Osteoblast (primary cell): Measurements from ENCODE around the gene MANBA. TPM values are rescaled to one million over a fixed set of nuclear protein-coding genes. Genes with fewer than 3 reads are reported as not detected.
"Not testable (repeated sequence)": the region's sequence is repeated elsewhere in the genome, so short reads cannot be mapped to it uniquely, and the experiment has no call there.

ENCODE experiments used
- DNase-seq: peaks from one replicate; pipeline ENCODE4 v3.0.0; 2011; ENCODE audit warnings: low spot score, mixed read lengths; ENCODE audit not compliant: insufficient read length; ENCODE audit errors: missing footprints
- H2AFZ ChIP-seq: 2 replicates; pipeline ENCODE4 v1.6.0; 2011; ENCODE audit warnings: mild to moderate bottlenecking, low read length
- H3K27ac ChIP-seq: 2 replicates; pipeline ENCODE4 v1.5.1; 2011; ENCODE audit warnings: mild to moderate bottlenecking, low read depth, low read length, moderate library complexity
- H3K27me3 ChIP-seq: 2 replicates; pipeline ENCODE4 v1.6.0; 2012; ENCODE audit warnings: mild to moderate bottlenecking, control low read depth, inconsistent platforms, low read length, moderate library complexity; ENCODE audit not compliant: insufficient read depth
- H3K36me3 ChIP-seq: 2 replicates; pipeline ENCODE4 v1.5.1; 2011; ENCODE audit warnings: mild to moderate bottlenecking, low read length, control low read depth, moderate library complexity; ENCODE audit not compliant: insufficient read depth
- H3K4me1 ChIP-seq: 2 replicates; pipeline ENCODE4 v1.5.1; 2011; ENCODE audit warnings: mild to moderate bottlenecking, low read length, control low read depth, moderate library complexity; ENCODE audit not compliant: insufficient read depth
- H3K4me2 ChIP-seq: 2 replicates; pipeline ENCODE4 v1.6.0; 2011; ENCODE audit warnings: mild to moderate bottlenecking, low read length; ENCODE audit not compliant: insufficient read depth
- H3K4me3 ChIP-seq: fragments of 200-600 bp; sonication (generic); 3 replicates; pipeline ENCODE4 v1.5.1; 2012; ENCODE audit warnings: mild to moderate bottlenecking, low read length, inconsistent platforms; ENCODE audit not compliant: insufficient read depth
- H3K79me2 ChIP-seq: 2 replicates; pipeline ENCODE4 v1.6.0; 2012; ENCODE audit warnings: mild to moderate bottlenecking, low read length, control low read depth, inconsistent platforms; ENCODE audit not compliant: insufficient read depth
- H3K9me3 ChIP-seq: 2 replicates; pipeline ENCODE4 v1.5.1; 2011; ENCODE audit warnings: low read depth, low read length, control low read depth
- H4K20me1 ChIP-seq: 2 replicates; pipeline ENCODE4 v1.6.0; 2012; ENCODE audit warnings: mild to moderate bottlenecking, low read length, control low read depth; ENCODE audit not compliant: insufficient read depth
- total RNA-seq: library from RNA; depleted of rRNA; stranded (reverse); fragments of >200 nt; gene quantifications from 2 replicates; pipeline ENCODE4 v1.2.3, GENCODE V29; 2012
- TF ChIP-seq, protein P1 (sequence below): IDR thresholded peaks from 2 replicates; pipeline ENCODE4 v1.5.1; 2011; ENCODE audit warnings: mild to moderate bottlenecking, low read depth, low read length, moderate library complexity; ENCODE audit errors: extremely low read depth

The MANBA gene
- total RNA-seq, 1 donor = 64.1 TPM

DNA sequence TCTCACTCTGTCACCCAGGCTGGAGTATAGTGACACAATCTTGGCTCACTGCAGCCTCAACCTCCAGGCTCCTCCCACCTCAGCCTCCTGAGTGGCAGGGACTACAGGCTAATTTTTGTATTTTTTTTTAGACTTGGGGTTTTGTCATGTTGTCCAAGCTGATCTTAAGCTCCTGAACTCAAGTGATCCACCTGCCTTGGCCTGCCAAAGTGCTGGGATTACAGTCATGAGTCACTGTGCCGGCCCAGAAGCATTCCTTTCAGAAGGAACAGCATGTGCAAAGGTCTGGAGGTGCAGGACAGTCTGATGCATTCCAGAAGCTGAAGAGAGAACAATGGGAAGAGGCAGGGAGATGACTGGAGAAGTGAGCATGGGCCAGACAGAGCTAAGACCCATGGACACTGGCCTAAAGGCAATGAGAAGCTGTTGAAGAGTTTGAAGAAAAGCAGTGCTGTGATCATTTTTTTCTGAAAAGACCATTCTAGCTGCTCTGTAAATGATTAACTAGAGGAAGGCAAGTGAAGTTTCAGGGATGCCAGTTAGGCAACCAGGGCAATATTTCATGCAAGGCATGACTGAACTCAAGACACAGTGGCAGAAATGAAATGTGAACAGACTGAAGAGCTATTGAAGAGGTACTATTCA is 43.2 kb downstream of the MANBA start:
- Histone ChIP-seq H4K20me1 (no peaks in the 10 kb centered on the region), H3K9me3 (no peaks in the 10 kb centered on the region), H3K4me1 (peaks cover 7% of the 10 kb centered on the region), H3K36me3 (no peaks in the 10 kb centered on the region), H3K27me3 (no peaks in the 10 kb centered on the region), H3K4me3 (no peak overlapping the region), H3K27ac (no peak overlapping the region), H2AFZ (no peak overlapping the region), H3K79me2 (no peaks in the 10 kb centered on the region), H3K4me2 (no peak overlapping the region)
- TF ChIP-seq, protein P1, sequence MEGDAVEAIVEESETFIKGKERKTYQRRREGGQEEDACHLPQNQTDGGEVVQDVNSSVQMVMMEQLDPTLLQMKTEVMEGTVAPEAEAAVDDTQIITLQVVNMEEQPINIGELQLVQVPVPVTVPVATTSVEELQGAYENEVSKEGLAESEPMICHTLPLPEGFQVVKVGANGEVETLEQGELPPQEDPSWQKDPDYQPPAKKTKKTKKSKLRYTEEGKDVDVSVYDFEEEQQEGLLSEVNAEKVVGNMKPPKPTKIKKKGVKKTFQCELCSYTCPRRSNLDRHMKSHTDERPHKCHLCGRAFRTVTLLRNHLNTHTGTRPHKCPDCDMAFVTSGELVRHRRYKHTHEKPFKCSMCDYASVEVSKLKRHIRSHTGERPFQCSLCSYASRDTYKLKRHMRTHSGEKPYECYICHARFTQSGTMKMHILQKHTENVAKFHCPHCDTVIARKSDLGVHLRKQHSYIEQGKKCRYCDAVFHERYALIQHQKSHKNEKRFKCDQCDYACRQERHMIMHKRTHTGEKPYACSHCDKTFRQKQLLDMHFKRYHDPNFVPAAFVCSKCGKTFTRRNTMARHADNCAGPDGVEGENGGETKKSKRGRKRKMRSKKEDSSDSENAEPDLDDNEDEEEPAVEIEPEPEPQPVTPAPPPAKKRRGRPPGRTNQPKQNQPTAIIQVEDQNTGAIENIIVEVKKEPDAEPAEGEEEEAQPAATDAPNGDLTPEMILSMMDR = no peak
- DNase-seq = no peak

DNA sequence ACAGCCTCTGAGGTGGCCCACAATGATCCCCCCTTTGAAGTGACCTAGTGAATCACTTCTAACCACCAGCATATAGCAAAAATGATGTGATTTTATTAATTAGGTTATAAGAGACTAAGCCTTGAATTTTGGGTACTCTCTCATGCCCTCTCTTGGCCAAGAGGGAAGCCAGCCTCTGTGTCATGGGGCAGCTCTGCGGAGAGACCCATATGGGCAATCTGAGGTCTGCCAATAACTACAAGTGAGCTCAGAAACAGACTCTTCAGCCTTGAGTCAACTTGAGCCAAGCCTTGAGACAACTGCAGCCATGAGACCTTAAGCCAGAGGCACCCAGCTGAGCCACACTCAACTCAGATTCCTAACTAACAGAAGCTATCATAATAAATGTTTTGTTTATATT is 45.7 kb downstream of the MANBA start:
- H3K4me1 ChIP-seq = peaks cover 10% of the 10 kb centered on the region
- H2AFZ ChIP-seq = no peak overlapping the region
- H4K20me1 ChIP-seq = no peaks in the 10 kb centered on the region
- no peak overlapping the region for H3K4me3 ChIP-seq
- H3K36me3 ChIP-seq = no peaks in the 10 kb centered on the region
- H3K4me2 ChIP-seq = no peak overlapping the region
- no peaks in the 10 kb centered on the region for H3K27me3 ChIP-seq
- DNase-seq = peak; percentile 6
- no peak overlapping the region for H3K27ac ChIP-seq
- H3K79me2 ChIP-seq = no peaks in the 10 kb centered on the region
- TF ChIP-seq, protein P1 = peak; percentile 40
- H3K9me3 ChIP-seq = no peaks in the 10 kb centered on the region

DNA sequence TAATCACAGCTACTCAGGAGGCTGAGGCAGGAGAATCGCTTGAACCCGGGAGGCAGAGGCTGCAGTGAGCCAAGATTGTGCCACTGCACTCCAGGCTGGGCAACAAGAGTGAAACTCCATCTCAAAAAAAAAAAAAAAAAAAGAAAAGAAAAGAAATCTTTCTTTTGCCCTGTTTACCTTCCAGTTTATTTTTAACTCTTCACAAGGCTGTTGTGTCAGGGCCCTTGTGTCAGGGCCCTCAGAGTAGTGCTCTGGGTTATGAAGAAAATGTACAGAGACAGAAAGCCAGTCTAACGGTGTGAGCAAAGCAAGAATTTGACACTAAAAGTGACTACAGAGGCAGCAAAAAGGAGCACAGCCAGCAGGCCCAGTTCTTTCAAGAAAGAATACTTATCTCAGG is 47.0 kb downstream of the MANBA start:
- H3K27me3 ChIP-seq, H3K79me2 ChIP-seq, DNase-seq, H3K9me3 ChIP-seq, H3K4me3 ChIP-seq, H3K4me1 ChIP-seq, H3K36me3 ChIP-seq, H3K27ac ChIP-seq, H3K4me2 ChIP-seq, H2AFZ ChIP-seq, H4K20me1 ChIP-seq: not testable (repeated sequence)

DNA sequence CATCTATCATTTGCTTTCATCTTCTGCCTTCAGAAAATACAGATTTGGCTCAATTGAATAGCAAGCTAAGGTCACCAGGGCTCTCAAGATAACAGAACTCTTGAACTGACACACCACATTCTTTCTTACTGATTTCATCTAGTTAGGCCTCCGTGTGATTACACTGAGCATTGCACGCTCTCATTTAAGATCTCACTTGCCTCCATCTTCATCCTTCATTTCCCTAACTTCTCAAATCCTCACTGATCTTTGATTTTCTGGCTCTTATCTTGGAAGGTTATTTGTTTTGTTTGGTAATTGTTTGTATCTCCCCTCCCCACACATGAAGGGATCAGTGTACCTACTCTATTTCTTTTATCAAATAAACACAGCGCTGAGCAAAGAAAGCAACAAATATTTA is 47.7 kb downstream of the MANBA start:
- Histone ChIP-seq H2AFZ (no peak overlapping the region), H3K79me2 (no peaks in the 10 kb centered on the region), H3K4me3 (no peak overlapping the region), H3K27ac (peak overlapping the region; percentile 11), H3K4me1 (peaks cover 10% of the 10 kb centered on the region), H3K27me3 (no peaks in the 10 kb centered on the region), H3K36me3 (no peaks in the 10 kb centered on the region), H4K20me1 (no peaks in the 10 kb centered on the region), H3K9me3 (no peaks in the 10 kb centered on the region), H3K4me2 (no peak overlapping the region)
- no peak for DNase-seq
- TF ChIP-seq, protein P1 = no peak
